ENCODE results near the gene ADAMTSL2. TPM values are rescaled to one million over a fixed set of nuclear protein-coding genes. Genes with fewer than 3 reads are reported as not detected.
A peak's percentile ranks its signal among the peaks of the same experiment; 100 is the strongest.

Gene ADAMTSL2
- total RNA-seq, 4 donors from 2014 or later = 0.64 to 2.4 (median 1.5) TPM

DNA sequence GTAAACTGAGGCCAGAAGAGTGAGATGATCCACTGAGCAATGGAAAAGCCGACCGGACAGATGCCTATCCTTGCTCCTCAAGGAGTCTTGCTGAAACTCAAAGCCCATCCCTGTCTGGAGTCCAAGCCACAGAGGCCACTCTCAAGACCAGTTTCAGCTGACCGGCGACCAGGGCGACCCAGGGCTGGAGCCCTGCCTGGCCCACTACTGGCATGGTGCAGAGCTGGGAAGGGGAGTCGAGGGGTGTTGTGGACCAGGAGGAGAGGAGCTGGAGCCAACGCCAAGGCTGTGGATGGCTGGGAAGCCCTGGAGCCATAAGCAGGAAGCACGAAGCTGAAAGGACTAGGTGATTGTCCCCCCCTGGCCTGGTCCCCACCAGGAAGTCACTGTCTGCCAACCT is 52.5 kb downstream of the ADAMTSL2 start:
- 88% methylated on average over 8 of the region's 8 CpGs; no CpG with 5 or more reads in 1 of the 2 donors for WGBS, 2 donors (ENCODE audit: low coverage in 1 of 2)
- in situ Hi-C loops (cut with MboI; ENCODE audit: low pct_ligation_motif_present in 1 of 4, low pct_unique_long_range_greater_than_20kb in 1 of 4, low sequenced_read_pairs in 3 of 4) = no loop called here

GRCh38 chr9:133587466-133587865 is 53.0 kb downstream of the ADAMTSL2 start:
- intact Hi-C loops (cut with DNase I; ENCODE audit: low total_unique reads) = no loop called here
- in situ Hi-C loops (cut with MboI; ENCODE audit: low pct_ligation_motif_present in 1 of 4, low pct_unique_long_range_greater_than_20kb in 1 of 4, low sequenced_read_pairs in 3 of 4) = no loop called here
- no peaks in the 10 kb centered on the region for H3K9me3 ChIP-seq
- H3K27ac ChIP-seq = no peak overlapping the region
- no peaks in the 10 kb centered on the region for H3K36me3 ChIP-seq
- H3K4me1 ChIP-seq = peaks cover 17 to 27% (median 20%) of the 10 kb centered on the region in 4 donors
- 100% methylated on average over 4 of the region's 6 CpGs; no CpG with 5 or more reads in 1 of the 2 donors for WGBS, 2 donors (ENCODE audit: low coverage in 1 of 2)
- H3K4me3 ChIP-seq = no peak overlapping the region
- DNase-seq = no peak
- TF ChIP-seq, protein P1, sequence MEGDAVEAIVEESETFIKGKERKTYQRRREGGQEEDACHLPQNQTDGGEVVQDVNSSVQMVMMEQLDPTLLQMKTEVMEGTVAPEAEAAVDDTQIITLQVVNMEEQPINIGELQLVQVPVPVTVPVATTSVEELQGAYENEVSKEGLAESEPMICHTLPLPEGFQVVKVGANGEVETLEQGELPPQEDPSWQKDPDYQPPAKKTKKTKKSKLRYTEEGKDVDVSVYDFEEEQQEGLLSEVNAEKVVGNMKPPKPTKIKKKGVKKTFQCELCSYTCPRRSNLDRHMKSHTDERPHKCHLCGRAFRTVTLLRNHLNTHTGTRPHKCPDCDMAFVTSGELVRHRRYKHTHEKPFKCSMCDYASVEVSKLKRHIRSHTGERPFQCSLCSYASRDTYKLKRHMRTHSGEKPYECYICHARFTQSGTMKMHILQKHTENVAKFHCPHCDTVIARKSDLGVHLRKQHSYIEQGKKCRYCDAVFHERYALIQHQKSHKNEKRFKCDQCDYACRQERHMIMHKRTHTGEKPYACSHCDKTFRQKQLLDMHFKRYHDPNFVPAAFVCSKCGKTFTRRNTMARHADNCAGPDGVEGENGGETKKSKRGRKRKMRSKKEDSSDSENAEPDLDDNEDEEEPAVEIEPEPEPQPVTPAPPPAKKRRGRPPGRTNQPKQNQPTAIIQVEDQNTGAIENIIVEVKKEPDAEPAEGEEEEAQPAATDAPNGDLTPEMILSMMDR (IDR thresholded peaks at IDR 0.05) = no peak
- TF ChIP-seq POLR2AphosphoS5 (IDR thresholded peaks at IDR 0.05) (no peak), EP300 (IDR thresholded peaks at IDR 0.05; ENCODE audit: low read depth) (no peak), POLR2A (IDR thresholded peaks at IDR 0.05) (no peak)
- H3K27me3 ChIP-seq = peaks cover 25% of the 10 kb centered on the region

More for the DNA sequence above, 52.5 kb downstream of the ADAMTSL2 start:
- H3K9me3 ChIP-seq = no peaks in the 10 kb centered on the region
- no peaks in the 10 kb centered on the region for H3K36me3 ChIP-seq
- peaks cover 25% of the 10 kb centered on the region for H3K27me3 ChIP-seq
- H3K4me1 ChIP-seq = peaks cover 17 to 27% (median 20%) of the 10 kb centered on the region in 4 donors
- no peak for DNase-seq
- no peak overlapping the region for H3K4me3 ChIP-seq
- TF ChIP-seq EP300 (IDR thresholded peaks at IDR 0.05; ENCODE audit: low read depth) (no peak), POLR2AphosphoS5 (IDR thresholded peaks at IDR 0.05) (no peak), POLR2A (IDR thresholded peaks at IDR 0.05) (no peak)
- TF ChIP-seq, protein P1 (IDR thresholded peaks at IDR 0.05) = no peak
- intact Hi-C loops (cut with DNase I; ENCODE audit: low total_unique reads) = no loop called here
- H3K27ac ChIP-seq = no peak overlapping the region

DNA sequence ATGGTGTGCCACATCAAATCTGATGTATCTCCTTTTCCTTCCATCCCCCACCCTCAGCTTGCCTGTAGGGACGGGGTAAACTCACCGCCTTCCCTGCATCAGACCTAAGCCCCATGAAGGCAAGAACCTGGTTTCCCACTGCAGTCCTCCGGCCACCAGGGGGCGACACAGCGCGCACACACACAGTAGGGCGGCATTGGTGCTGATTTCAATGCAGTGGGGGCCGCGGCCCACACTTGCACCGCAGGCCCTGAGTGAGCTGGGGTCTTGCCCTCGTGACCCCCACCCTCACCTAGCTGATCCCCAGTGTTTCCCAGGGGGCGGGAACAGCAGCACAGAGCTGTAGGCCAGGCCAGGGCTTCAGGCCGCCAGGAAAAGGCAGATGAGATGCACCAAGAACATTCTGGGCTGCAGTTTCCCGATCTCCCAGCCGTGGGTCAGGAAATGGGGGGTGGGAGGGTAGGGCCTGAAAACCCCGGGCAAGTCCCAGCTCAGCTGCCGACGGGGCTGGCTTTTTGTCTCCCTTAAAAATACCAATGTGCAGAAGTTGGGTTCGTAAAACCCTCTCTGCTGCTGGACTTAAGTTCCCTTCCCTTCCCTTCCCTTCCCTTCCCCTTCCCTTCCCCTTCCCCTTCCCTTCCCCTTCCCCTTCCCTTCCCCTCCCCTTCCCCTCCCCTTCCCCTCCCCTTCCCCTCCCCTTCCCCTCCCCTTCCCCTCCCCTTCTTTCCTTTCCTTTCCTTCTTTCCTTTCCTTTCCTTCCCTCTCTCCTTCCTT is 55.1 kb downstream of the ADAMTSL2 start:
- intact Hi-C loops (cut with DNase I; ENCODE audit: low total_unique reads) = no loop called here
- Histone ChIP-seq H3K4me3 (no peak overlapping the region), H3K9me3 (no peaks in the 10 kb centered on the region), H3K27me3 (peaks cover 24% of the 10 kb centered on the region), H3K36me3 (no peaks in the 10 kb centered on the region), H3K27ac (no peak overlapping the region), H3K4me1 (peaks cover 10 to 17% (median 13%) of the 10 kb centered on the region in 4 donors)
- TF ChIP-seq POLR2A (IDR thresholded peaks at IDR 0.05) (no peak), POLR2AphosphoS5 (IDR thresholded peaks at IDR 0.05) (no peak), EP300 (IDR thresholded peaks at IDR 0.05; ENCODE audit: low read depth) (no peak)
- TF ChIP-seq, protein P1 (IDR thresholded peaks at IDR 0.05) = peak in 2 of 5 experiments; percentile 11 to 25
- DNase-seq = no peak
- 66 to 71% methylated on average over 1 to 13 of the region's 19 CpGs for WGBS, 2 donors (ENCODE audit: low coverage in 1 of 2)
- in situ Hi-C loops (cut with MboI; ENCODE audit: low pct_ligation_motif_present in 1 of 4, low pct_unique_long_range_greater_than_20kb in 1 of 4, low sequenced_read_pairs in 3 of 4) = no loop called here

DNA sequence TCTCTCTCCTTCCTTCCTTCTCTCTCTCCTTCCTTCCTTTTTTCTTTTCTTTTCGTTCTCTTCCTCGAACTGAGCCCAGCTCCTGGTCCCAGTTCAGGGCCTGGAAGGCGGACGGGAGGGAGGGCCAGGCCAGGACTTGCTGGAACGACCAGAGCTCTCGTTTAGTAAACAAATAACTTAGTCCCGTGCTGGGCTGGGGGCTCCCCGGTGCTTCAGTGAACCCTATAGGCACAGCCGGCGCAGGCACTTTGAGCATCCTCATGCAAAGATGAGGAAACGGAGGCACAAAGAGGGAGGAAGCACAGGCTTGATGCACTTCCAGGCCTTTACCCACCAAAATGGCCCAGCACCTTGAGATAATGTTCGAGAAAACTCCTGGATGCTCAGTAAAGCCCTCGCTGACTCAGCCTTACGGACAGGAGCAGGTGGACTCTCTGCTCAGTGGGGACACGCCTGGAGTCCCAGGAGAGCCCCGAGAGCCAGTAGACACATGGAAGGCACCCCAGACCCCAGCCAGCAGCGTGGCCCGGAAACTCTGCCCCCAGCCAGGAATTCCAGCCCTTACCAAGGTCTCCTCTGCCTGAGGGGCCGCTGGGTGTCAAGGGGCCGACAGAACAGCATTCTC is 55.8 kb downstream of the ADAMTSL2 start:
- H3K27me3 ChIP-seq = peaks cover 17% of the 10 kb centered on the region
- in situ Hi-C loops (cut with MboI; ENCODE audit: low pct_ligation_motif_present in 1 of 4, low pct_unique_long_range_greater_than_20kb in 1 of 4, low sequenced_read_pairs in 3 of 4) = no loop called here
- TF ChIP-seq POLR2A (IDR thresholded peaks at IDR 0.05) (no peak), POLR2AphosphoS5 (IDR thresholded peaks at IDR 0.05) (no peak), EP300 (IDR thresholded peaks at IDR 0.05; ENCODE audit: low read depth) (no peak)
- TF ChIP-seq, protein P1 (IDR thresholded peaks at IDR 0.05) = no peak

More for the DNA sequence above, 55.8 kb downstream of the ADAMTSL2 start:
- H3K36me3 ChIP-seq = no peaks in the 10 kb centered on the region
- DNase-seq = no peak
- intact Hi-C loops (cut with DNase I; ENCODE audit: low total_unique reads) = no loop called here
- H3K4me3 ChIP-seq = no peak overlapping the region
- H3K4me1 ChIP-seq = peaks cover 3 to 10% (median 6%) of the 10 kb centered on the region in 4 donors
- H3K9me3 ChIP-seq = no peaks in the 10 kb centered on the region
- H3K27ac ChIP-seq = no peak overlapping the region
- 67 to 89% methylated on average over 3 to 20 of the region's 20 CpGs for WGBS, 2 donors (ENCODE audit: low coverage in 1 of 2)
